ENCODE data around the gene SLC18B1. TPM values are rescaled to one million over a fixed set of nuclear protein-coding genes. Genes with fewer than 3 reads are reported as not detected.

Gene SLC18B1
- total and polyA plus RNA-seq, 2 of the 13 experiments (the other 11 are each of a cell fraction or from before 2014, with no cell fraction given) = 11.4 to 13.8 TPM

DNA sequence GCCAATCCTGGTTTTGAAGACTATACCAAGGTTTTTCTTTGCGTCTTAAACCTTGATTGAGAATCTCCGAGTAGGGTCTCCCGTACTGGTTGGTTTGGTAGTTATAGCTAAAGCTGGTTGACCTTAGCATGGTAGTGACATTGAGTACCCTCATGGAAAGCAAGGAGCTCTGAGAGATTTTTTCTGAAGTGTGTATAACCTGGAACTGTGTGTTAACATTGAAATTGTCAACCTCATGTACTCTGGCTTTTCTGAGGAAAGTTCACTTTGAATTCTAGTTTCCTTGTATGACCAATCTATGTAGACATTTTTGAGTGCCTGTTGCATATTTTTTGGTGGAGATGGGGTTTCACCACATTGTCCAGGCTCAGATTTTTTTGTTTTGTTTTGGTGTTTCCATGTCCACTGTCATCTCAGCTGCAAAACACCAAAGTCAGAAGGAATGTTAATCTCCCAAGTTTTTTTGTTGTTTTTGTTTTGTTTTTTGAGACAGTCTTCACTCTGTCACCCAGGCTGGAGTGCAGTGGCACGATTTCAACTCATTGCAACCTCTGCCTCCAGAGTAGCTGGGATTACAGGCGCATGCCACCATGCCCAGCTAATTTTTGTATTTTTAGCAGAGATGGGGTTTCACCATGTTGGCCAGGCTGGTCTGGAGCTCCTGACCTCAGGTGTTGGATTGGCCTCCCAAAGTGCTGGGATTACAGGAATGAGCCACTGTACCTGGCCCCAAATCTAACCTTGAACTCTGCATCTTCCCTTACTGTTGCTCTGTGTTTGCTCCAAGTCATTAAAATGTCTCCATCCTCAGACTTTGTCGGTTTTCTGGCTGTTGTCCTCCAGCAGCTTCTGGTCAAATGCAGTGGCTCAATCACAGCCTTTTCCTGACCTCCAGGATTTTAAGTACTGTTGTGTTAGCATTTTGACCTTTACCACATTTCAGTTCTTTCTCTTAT is 20.2 kb upstream of the SLC18B1 start:
- Histone ChIP-seq H3K4me1 (ENCODE audit: insufficient read depth, low read length) (peaks cover 40% of the 10 kb centered on the region), H3K9ac (ENCODE audit: insufficient read depth, low read depth, low read length) (no peak overlapping the region), H3K9me3 (ENCODE audit: low read length) (no peaks in the 10 kb centered on the region), H3K27ac (ENCODE audit: extremely low read length, insufficient read depth, low read length) (peak overlapping the region; percentile 22), H3K4me2 (ENCODE audit: low read depth, low read length) (no peak overlapping the region), H3K27me3 (ENCODE audit: control insufficient read depth in 1 of 2, insufficient read depth in 2 of 2, low read length in 2 of 2) (no peaks in the 10 kb centered on the region; a peak in 1 of 5 replicates), H4K20me1 (ENCODE audit: insufficient read depth, low read length) (peaks cover 54% of the 10 kb centered on the region), H2AFZ (ENCODE audit: low read length) (no peak overlapping the region), H3K4me3 (replicated peaks in 1 of 3; ENCODE audit: insufficient read depth in 1 of 3, low read depth in 2 of 3, low read length in 3 of 3) (no peak overlapping the region), H3K79me2 (ENCODE audit: insufficient read depth, low read length) (peaks cover 28% of the 10 kb centered on the region), H3K36me3 (replicated peaks in 1 of 2; ENCODE audit: control insufficient read depth in 1 of 2, insufficient read depth in 2 of 2, low read length in 2 of 2) (peaks cover 9 to 39% of the 10 kb centered on the region in 2 experiments)
- 70% methylated on average over 6 of the region's 6 CpGs for WGBS (ENCODE audit: low lambda C conversion rate)
- no peak for FAIRE-seq
- no TSS peak for BruUV-seq (replicated peaks)
- no peak; the same call in 2 of the 3 replicates for ATAC-seq
- intact Hi-C loops (cut with micrococcal nuclease; ENCODE audit: unreplicated experiment) = loop anchor here (10.0 kb wide), 1 partner anchor 864 kb away; the partner anchor contains the start of gene CCN2
- CTCF ChIA-PET (ENCODE audit: low intra/inter-chr PET ratio, low total read pairs) = no interaction called here
- DNase-seq (ENCODE audit: low spot score) = peak; percentile 33
- in situ Hi-C loops (cut with HindIII; ENCODE audit: extremely low pct_ligation_motif_present, low pct_unique_long_range_greater_than_20kb) = no loop called here
- POLR2A ChIA-PET = interaction anchor here (1.1 to 2.6 kb wide), 3 partner anchors 20 to 306 kb away, joined by 4 to 8 read pairs (median 7); partner anchors contain the start of genes SLC18B1 and STX7
- TF ChIP-seq KLF9 (CRISPR knock-in tag; IDR thresholded peaks at IDR 0.05; ENCODE audit: low read depth) (0 out of 2 replicates have a peak, but pooled peaks have one; percentile 34), YEATS2 (CRISPR knock-in tag; IDR thresholded peaks at IDR 0.05; ENCODE audit: borderline replicate concordance) (no peak), ZNF546 (CRISPR knock-in tag; conservative IDR thresholded peaks at IDR 0.05) (no peak), TFDP1 (CRISPR knock-in tag; IDR thresholded peaks at IDR 0.05; ENCODE audit: borderline replicate concordance) (no peak), NBN (conservative IDR thresholded peaks at IDR 0.05) (no peak), HOXA3 (CRISPR knock-in tag; IDR thresholded peaks at IDR 0.05) (no peak), BATF2 (CRISPR knock-in tag; IDR thresholded peaks at IDR 0.05) (no peak), ONECUT2 (CRISPR knock-in tag; IDR thresholded peaks at IDR 0.05) (no peak), ZNF263 (CRISPR knock-in tag; IDR thresholded peaks at IDR 0.05) (no peak), GABPA (IDR thresholded peaks at IDR 0.05; ENCODE audit: low read depth, low read length) (no peak), GABPA (CRISPR knock-in tag; IDR thresholded peaks at IDR 0.05; ENCODE audit: low read depth) (no peak), YY1 (IDR thresholded peaks at IDR 0.05; ENCODE audit: insufficient read depth, insufficient replicate concordance, low read depth, low read length) (no peak), RFX3 (CRISPR knock-in tag; IDR thresholded peaks at IDR 0.05) (no peak), ZNF724P (CRISPR knock-in tag; IDR thresholded peaks at IDR 0.05; ENCODE audit: borderline replicate concordance) (no peak), POLR2A (IDR thresholded peaks at IDR 0.05; ENCODE audit: insufficient read depth in 1 of 2, low read depth in 2 of 2, low read length in 2 of 2) (peak; percentile 38 to 80), FIP1L1 (IDR thresholded peaks at IDR 0.05; ENCODE audit: borderline replicate concordance, insufficient read depth, low read depth, low read length) (0 out of 2 replicates have a peak, but pooled peaks have one; percentile 73)
- TF ChIP-seq, protein P1, sequence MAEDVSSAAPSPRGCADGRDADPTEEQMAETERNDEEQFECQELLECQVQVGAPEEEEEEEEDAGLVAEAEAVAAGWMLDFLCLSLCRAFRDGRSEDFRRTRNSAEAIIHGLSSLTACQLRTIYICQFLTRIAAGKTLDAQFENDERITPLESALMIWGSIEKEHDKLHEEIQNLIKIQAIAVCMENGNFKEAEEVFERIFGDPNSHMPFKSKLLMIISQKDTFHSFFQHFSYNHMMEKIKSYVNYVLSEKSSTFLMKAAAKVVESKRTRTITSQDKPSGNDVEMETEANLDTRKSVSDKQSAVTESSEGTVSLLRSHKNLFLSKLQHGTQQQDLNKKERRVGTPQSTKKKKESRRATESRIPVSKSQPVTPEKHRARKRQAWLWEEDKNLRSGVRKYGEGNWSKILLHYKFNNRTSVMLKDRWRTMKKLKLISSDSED (CRISPR knock-in tag; IDR thresholded peaks at IDR 0.05) = no peak
- TF ChIP-seq, protein P2, sequence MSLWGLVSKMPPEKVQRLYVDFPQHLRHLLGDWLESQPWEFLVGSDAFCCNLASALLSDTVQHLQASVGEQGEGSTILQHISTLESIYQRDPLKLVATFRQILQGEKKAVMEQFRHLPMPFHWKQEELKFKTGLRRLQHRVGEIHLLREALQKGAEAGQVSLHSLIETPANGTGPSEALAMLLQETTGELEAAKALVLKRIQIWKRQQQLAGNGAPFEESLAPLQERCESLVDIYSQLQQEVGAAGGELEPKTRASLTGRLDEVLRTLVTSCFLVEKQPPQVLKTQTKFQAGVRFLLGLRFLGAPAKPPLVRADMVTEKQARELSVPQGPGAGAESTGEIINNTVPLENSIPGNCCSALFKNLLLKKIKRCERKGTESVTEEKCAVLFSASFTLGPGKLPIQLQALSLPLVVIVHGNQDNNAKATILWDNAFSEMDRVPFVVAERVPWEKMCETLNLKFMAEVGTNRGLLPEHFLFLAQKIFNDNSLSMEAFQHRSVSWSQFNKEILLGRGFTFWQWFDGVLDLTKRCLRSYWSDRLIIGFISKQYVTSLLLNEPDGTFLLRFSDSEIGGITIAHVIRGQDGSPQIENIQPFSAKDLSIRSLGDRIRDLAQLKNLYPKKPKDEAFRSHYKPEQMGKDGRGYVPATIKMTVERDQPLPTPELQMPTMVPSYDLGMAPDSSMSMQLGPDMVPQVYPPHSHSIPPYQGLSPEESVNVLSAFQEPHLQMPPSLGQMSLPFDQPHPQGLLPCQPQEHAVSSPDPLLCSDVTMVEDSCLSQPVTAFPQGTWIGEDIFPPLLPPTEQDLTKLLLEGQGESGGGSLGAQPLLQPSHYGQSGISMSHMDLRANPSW (CRISPR knock-in tag; IDR thresholded peaks at IDR 0.05; ENCODE audit: borderline replicate concordance) = 0 out of 2 replicates have a peak, but pooled peaks have one; percentile 12

Data from HepG2 (cell line).